NCI-H82 (cell line): ENCODE measurements around the gene ACTR3.
A peak's percentile ranks its signal among the peaks of the same experiment; 100 is the strongest.
"Not testable (repeated sequence)": the region's sequence is repeated elsewhere in the genome, so short reads cannot be mapped to it uniquely, and the experiment has no call there.

Source experiments
- DNase-seq: peaks from one replicate; lab custom pipeline; 2025; lab: John Stamatoyannopoulos, UW

The ACTR3 gene

GRCh38 chr2:113906647-113907046, 16.8 kb downstream of the ACTR3 start:
- DNase-seq = no peak

GRCh38 chr2:113907297-113907696, 17.4 kb downstream of the ACTR3 start:
- DNase-seq = no peak

- DNase-seq = no peak
Observed at GRCh38 chr2:113910110-113910717, 20.3 kb downstream of the ACTR3 start.

GRCh38 chr2:113910967-113911678, 21.2 kb downstream of the ACTR3 start:
- no peak for DNase-seq

- DNase-seq = no peak
Observed at GRCh38 chr2:113915082-113915819, 25.4 kb downstream of the ACTR3 start.

GRCh38 chr2:113918229-113918628, 28.3 kb downstream of the ACTR3 start:
- DNase-seq = no peak

- DNase-seq = no peak
Observed at GRCh38 chr2:113920996-113921395, 31.1 kb downstream of the ACTR3 start.

- no peak for DNase-seq
Observed at GRCh38 chr2:113922335-113922734, 32.4 kb downstream of the ACTR3 start.

- DNase-seq = no peak
Observed at GRCh38 chr2:113922784-113923183, 32.9 kb downstream of the ACTR3 start.

GRCh38 chr2:113925884-113926283, 36.0 kb downstream of the ACTR3 start:
- DNase-seq = no peak

- DNase-seq = no peak
Observed at GRCh38 chr2:113926314-113926713, 36.4 kb downstream of the ACTR3 start.

GRCh38 chr2:113930448-113930847, 40.6 kb downstream of the ACTR3 start:
- no peak for DNase-seq

- no peak for DNase-seq
Observed at GRCh38 chr2:113937501-113937900, 47.6 kb downstream of the ACTR3 start.

- no peak for DNase-seq
Observed at GRCh38 chr2:113940891-113941290, 51.0 kb downstream of the ACTR3 start.

GRCh38 chr2:113945784-113946183, 55.9 kb downstream of the ACTR3 start:
- not testable (repeated sequence) for DNase-seq

GRCh38 chr2:113950906-113951305, 61.0 kb downstream of the ACTR3 start:
- DNase-seq = not testable (repeated sequence)

- DNase-seq = no peak
Observed at GRCh38 chr2:113961000-113961399, 71.1 kb downstream of the ACTR3 start.

GRCh38 chr2:113962692-113963480, 73.0 kb downstream of the ACTR3 start:
- DNase-seq = no peak

GRCh38 chr2:113963965-113964364, 74.1 kb downstream of the ACTR3 start:
- DNase-seq = no peak

- DNase-seq = no peak
Observed at GRCh38 chr2:113964436-113964835, 74.5 kb downstream of the ACTR3 start.

GRCh38 chr2:113965228-113965627, 75.3 kb downstream of the ACTR3 start:
- no peak for DNase-seq

- peak; percentile 82 for DNase-seq
Observed at GRCh38 chr2:113965644-113966043, 75.8 kb downstream of the ACTR3 start.
